Activated T-cell treated with anti-CD3 and anti-CD28 coated beads, Interleukin-2, amount 50 U/mL, for 24 hours (primary cell): ENCODE measurements around the gene KCNN4.

ENCODE experiments used
- DNase-seq: peaks from one replicate; pipeline ENCODE4 v3.0.0-alpha.2; 2020
- H3K27ac Mint-ChIP-seq: 2 replicates; pipeline ENCODE4 v1.8.0; 2020; ENCODE audit warnings: mild to moderate bottlenecking, mixed read lengths
- H3K27me3 Mint-ChIP-seq: 2 replicates; pipeline ENCODE4 v1.8.0; 2020; ENCODE audit warnings: mixed read lengths
- H3K36me3 Mint-ChIP-seq: 2 replicates; pipeline ENCODE4 v1.8.0; 2020; ENCODE audit warnings: low read depth, mixed read lengths
- H3K4me1 Mint-ChIP-seq: 2 replicates; pipeline ENCODE4 v1.8.0; 2020; ENCODE audit warnings: low read depth, mixed read lengths
- H3K4me3 Mint-ChIP-seq: 2 replicates; pipeline ENCODE4 v1.8.0; 2020; ENCODE audit warnings: mild to moderate bottlenecking, moderate library complexity, mixed read lengths
- H3K9me3 Mint-ChIP-seq: 2 replicates; pipeline ENCODE4 v1.8.0; 2020; ENCODE audit warnings: mixed read lengths

KCNN4 gene

DNA sequence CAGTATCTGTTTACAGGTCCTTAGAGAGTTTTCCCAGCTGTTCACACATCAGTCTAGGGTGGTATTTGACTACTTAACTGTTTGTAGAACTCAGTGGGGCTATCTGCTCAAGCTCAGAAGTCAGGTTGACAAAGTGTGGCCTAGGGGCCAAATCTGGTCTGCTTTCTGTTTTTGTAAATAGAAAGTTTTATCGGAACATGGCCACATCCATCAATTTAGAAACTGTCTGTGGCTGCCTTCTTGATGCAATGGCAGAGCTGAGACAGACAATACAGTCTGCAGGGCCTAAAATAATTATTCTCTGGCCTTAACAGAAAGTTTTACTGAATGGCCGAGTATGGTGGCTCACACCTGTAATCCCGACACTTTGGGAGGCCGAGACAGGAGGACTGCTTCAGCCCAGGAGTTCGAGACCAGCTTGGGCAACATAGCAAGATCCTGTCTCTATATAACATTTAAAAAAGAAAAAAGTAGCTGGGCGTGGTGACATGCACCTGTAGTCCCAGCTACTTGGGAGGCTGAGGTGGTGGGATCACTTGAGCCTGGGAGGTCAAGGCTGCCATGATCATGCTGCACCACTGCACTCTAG is 28.4 kb downstream of the KCNN4 start:
- H3K4me3 Mint-ChIP-seq: peak overlapping the region; percentile 44
- H3K4me1 Mint-ChIP-seq: peaks cover 68% of the 10 kb centered on the region
- peaks cover 87% of the 10 kb centered on the region for H3K36me3 Mint-ChIP-seq
- H3K27ac Mint-ChIP-seq: peak overlapping the region; percentile 100
- H3K27me3 Mint-ChIP-seq: no peaks in the 10 kb centered on the region
- no peak for DNase-seq
- H3K9me3 Mint-ChIP-seq: peaks cover 2% of the 10 kb centered on the region

DNA sequence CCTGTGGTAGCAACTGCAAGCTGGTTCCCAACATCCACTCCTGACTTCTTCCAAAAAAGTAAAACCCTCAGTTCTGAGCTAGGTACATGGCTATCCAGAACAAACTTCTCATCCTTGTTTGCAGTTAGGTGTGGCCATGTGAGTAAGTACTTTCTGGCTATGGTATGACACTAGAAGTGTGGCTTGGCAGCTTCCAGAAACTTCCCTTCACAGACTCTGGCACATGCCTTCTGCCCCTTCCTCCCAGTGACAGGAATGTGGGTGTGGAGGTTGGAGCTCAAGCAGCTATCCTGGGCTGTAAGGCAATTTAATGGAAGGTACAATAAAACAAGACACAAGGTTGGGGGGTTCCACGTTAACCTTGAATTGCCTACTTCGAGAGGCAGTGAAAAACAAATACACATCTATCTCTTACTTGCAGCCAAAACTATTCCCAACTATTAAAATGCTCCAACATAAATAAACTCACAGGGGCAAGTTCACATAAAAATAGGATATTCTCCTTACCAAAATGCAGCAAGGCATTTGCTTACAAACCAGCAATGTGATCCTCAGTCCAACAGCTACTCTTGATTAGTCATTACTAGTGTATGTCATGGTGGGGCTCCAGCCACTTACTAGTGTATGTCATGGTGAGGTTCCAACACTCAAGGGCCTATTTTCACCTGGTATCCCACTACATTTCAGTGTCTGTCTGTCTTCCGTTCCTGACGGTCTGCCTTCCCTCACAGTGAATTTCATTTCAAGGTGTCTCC is 29.1 kb downstream of the KCNN4 start:
- H3K27me3 Mint-ChIP-seq: no peaks in the 10 kb centered on the region
- H3K9me3 Mint-ChIP-seq: peaks cover 2% of the 10 kb centered on the region
- peaks cover 88% of the 10 kb centered on the region for H3K36me3 Mint-ChIP-seq
- no peak for DNase-seq
- peaks cover 63% of the 10 kb centered on the region for H3K4me1 Mint-ChIP-seq
- peak overlapping the region; percentile 44 for H3K4me3 Mint-ChIP-seq
- peak overlapping the region; percentile 100 for H3K27ac Mint-ChIP-seq

DNA sequence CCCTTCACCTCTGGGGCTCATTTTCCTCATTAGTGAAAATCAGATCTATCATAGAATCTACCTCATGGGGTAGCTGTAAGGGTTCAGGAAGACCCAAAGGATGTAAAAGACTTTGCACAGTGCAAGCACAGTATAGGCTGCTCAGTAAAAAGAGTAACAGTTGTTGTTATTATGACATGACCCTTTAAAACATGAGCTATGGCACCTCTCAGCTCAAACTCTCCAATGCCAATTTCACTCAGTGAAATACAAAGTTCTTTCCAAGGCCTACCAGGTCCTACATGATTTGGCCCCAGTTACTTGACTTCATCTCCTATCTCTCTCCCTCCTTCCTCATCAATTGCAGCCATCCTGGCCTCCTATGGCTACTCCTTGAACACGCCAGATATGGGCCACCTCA is 30.9 kb downstream of the KCNN4 start:
- DNase-seq: no peak
- H3K4me1 Mint-ChIP-seq: peaks cover 55% of the 10 kb centered on the region
- H3K27ac Mint-ChIP-seq: peak overlapping the region; percentile 39
- no peak overlapping the region for H3K4me3 Mint-ChIP-seq
- peaks cover 90% of the 10 kb centered on the region for H3K36me3 Mint-ChIP-seq
- H3K9me3 Mint-ChIP-seq: peaks cover 2% of the 10 kb centered on the region
- no peaks in the 10 kb centered on the region for H3K27me3 Mint-ChIP-seq

DNA sequence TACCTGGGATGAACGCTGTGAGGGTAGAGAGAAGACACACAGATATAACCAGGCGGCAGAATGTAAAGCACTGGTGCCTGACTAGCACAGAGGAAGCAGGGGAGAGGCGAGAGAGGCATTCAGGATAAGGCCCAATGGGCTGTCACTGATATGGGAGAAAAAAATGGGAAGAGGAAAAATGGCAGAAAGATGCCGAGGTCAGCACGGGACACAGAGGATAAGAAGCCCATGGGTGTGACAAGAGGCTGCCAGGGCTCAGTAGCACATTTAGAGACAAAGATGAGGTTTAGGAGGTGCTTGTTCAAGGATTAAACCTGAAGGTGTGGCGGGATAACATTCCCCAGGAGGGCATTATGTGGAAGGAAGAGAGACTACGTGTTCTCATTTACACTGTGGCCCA is 31.6 kb downstream of the KCNN4 start:
- Mint-ChIP-seq H3K9me3 (peaks cover 2% of the 10 kb centered on the region), H3K27ac (peak overlapping the region; percentile 68), H3K4me1 (peaks cover 52% of the 10 kb centered on the region), H3K27me3 (no peaks in the 10 kb centered on the region), H3K36me3 (peaks cover 92% of the 10 kb centered on the region), H3K4me3 (no peak overlapping the region)
- DNase-seq: no peak

DNA sequence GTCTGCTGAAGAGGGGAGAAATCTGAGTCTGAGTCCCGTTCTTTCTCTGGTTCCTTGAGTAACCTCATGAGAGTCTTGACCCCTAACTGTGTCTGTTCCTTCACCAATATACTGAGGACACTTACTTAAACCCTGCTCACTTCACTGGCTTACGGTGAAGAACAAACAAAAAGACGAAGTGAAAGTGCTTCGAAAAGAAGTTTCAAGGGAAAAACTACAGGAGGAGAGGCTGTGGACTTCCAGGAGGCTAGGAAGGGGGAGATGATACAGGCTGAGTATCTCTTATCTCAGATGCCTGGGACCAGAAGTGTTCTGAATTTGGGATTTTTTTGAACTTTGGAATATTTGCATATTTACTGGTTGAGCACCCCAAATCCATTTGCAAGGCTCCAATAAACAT is 32.1 kb downstream of the KCNN4 start:
- no peaks in the 10 kb centered on the region for H3K27me3 Mint-ChIP-seq
- peaks cover 48% of the 10 kb centered on the region for H3K4me1 Mint-ChIP-seq
- peaks cover 93% of the 10 kb centered on the region for H3K36me3 Mint-ChIP-seq
- no peak overlapping the region for H3K4me3 Mint-ChIP-seq
- H3K9me3 Mint-ChIP-seq: peaks cover 2% of the 10 kb centered on the region
- peak overlapping the region; percentile 68 for H3K27ac Mint-ChIP-seq
- no peak for DNase-seq

DNA sequence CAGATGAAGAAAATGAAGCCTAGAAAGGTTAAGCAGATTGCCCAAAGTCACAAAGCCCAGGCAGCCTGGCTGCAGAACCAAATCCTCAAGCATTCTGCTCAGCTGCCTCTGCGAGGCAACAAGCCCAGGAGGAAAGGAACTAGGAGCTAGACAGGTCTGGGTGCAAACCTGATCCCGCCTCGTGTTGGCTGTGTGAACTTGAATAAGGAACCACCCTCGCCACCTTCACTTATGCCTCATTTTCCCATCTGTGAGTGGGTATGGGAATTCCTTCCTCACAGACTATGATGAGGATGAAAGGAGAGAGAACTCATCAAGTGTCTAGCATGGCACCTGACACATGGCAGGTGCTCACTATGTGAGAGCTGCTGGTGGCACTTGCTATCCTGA is 32.6 kb downstream of the KCNN4 start:
- peak overlapping the region; percentile 68 for H3K27ac Mint-ChIP-seq
- H3K36me3 Mint-ChIP-seq: peaks cover 95% of the 10 kb centered on the region
- no peak overlapping the region for H3K4me3 Mint-ChIP-seq
- H3K27me3 Mint-ChIP-seq: no peaks in the 10 kb centered on the region
- peaks cover 43% of the 10 kb centered on the region for H3K4me1 Mint-ChIP-seq
- DNase-seq: no peak
- H3K9me3 Mint-ChIP-seq: peaks cover 2% of the 10 kb centered on the region

DNA sequence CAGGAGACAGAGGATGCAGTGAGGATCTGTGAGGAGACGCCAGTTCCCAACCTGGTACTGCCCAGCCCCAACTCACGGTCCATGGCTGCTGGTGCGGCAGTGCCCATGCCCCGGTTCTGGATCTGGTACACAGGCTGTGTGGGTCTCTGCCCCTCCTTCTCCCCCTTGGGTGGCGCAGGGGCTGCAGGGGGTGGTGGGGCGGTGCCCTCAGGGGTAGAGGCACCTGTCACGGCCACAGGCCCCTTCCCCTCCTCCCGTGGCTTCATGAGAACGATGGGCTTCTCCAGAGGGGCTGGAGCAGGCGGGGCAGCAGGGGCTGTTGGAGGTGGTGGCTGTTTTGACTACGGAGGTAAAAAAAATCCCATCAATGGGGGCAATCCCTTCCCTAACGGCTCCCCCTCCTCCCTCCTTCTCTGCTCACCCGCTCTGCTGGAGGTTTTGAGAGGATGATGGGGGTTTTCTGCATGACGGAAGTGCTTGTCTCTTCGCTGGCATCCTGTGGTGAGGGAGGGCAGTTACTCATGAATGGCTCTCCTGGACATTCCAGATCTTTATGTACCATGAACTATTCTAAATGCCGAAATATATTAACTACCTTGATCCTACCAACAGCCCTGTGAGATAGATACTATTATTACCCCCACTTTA is 33.1 kb downstream of the KCNN4 start:
- no peaks in the 10 kb centered on the region for H3K27me3 Mint-ChIP-seq
- no peak for DNase-seq
- peaks cover 38% of the 10 kb centered on the region for H3K4me1 Mint-ChIP-seq
- H3K27ac Mint-ChIP-seq: peak overlapping the region; percentile 68
- no peak overlapping the region for H3K4me3 Mint-ChIP-seq
- peaks cover 2% of the 10 kb centered on the region for H3K9me3 Mint-ChIP-seq
- peaks cover 96% of the 10 kb centered on the region for H3K36me3 Mint-ChIP-seq

DNA sequence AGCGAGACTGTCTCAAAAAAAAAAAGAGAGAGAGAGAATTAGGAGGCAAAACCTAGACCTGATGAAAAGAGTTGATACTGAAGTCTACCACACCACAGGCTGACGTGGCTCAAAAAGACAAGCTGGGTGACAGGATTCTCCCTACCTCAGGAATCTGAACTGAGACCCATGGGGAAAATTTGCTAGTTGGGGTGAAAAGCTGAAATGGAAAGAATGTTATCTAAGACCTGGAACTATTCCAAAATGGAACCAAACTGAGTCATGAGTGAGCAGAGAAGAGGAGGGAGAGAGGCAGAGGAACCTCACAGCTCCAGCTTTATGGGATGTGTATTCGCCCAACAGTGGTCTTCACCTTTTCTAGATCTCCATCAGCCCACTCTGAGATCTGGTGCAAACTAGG is 37.7 kb downstream of the KCNN4 start:
- H3K4me3 Mint-ChIP-seq: no peak overlapping the region
- H3K9me3 Mint-ChIP-seq: no peaks in the 10 kb centered on the region
- H3K27ac Mint-ChIP-seq: peak overlapping the region; percentile 55
- no peaks in the 10 kb centered on the region for H3K27me3 Mint-ChIP-seq
- H3K4me1 Mint-ChIP-seq: peaks cover 13% of the 10 kb centered on the region
- DNase-seq: no peak
- H3K36me3 Mint-ChIP-seq: peaks cover 97% of the 10 kb centered on the region

DNA sequence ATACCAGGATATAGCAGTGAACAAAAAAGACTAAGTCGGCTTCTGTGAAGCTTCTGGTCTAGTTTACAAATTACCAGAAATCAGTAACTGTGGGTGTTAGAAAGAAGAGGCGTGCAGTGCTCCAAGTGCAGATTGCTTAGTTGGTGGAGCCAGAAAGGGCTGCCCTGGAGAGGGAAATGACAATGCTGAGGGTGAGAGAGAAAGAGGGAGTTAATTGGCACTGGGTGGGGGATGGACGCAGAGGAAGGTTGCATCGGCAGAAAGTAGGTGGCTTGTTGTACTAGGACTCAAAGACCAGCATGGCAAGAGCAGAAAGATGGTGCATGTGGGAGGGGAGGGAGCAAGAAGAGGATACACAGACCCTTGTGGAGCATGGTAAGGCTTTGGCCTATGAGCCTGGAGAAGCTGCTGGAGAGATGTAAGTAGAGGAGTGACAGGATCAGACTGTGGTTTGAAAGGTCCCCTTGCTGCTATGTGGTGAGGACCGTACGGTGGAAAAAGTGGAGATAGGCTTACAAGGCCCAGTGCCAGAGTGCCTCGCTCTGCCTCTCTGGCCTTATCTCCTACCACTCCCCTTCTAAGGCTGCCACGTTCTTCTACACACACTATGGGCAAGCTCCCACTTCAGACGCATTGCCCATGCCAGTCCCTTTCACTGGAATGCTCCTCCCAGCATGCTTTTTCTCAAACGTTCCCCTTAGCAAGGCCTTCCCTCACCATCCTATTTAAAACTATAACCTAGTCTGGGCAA is 39.5 kb downstream of the KCNN4 start:
- no peak for DNase-seq
- Mint-ChIP-seq H3K27me3 (no peaks in the 10 kb centered on the region), H3K36me3 (peaks cover 98% of the 10 kb centered on the region), H3K4me1 (peaks cover 6% of the 10 kb centered on the region), H3K27ac (peak overlapping the region; percentile 27), H3K9me3 (no peaks in the 10 kb centered on the region), H3K4me3 (no peak overlapping the region)

DNA sequence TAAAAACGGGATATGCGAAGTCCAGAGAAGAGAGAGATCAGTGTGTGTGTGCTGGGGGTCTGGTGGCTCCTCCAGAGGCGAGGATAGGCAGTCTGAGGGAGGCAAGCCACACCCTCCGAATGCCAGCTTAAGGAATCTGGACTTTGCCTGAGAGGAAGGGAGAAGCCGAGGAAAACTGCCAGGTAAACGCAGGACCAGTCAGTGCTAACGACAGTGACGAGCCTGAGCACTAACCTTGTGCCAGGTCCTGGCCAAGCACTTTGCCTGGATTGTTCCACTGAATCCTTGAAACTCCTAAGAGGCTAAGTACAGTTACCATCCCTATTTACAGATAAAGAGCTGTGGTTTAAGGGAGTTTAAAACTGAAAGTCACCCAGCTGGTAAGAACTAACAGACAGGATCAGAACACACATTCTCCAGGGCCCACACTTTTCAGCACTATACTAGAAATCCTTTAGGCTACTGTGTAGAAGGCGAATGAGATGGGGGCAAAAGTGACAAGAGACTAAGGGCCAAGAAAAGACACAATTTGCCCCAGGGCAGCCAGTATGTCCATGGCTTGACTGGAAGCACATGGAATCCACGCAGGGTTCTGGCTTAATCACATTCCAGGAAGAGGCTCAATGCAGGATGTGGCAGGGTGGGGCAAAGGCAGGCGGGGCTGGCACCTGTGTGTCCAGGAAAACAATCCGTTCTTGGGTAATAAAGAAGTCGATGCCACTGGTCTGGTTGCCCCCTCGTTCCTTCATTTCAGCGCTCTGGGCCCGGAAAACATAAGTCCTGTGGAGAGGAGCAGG is 41.1 kb downstream of the KCNN4 start:
- Mint-ChIP-seq H3K4me3 (no peak overlapping the region), H3K27me3 (no peaks in the 10 kb centered on the region), H3K9me3 (no peaks in the 10 kb centered on the region), H3K27ac (peak overlapping the region; percentile 13), H3K36me3 (peaks cover 97% of the 10 kb centered on the region), H3K4me1 (no peaks in the 10 kb centered on the region)
- no peak for DNase-seq

DNA sequence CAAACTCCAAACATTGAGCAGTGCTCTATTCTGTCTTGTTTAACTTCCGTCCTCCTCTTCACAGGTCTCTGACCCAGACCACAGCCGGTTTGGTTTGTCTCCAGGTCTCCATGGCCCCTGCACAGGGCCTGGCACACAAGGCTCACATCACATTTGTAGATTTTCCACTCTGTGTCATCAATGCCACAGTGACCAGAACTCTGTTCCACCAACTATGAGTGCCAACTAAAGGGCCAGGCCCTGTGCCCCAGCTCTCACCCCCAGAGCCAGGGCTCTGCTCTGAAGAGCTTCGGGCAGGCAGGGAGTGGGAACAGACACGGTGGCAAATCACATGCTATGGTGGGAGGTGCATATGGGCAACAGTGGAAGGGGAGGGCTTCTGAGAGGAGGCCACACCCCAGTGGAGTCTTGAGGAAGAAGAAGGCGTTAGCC is 42.0 kb downstream of the KCNN4 start:
- DNase-seq: no peak
- H3K27ac Mint-ChIP-seq: peak overlapping the region; percentile 45
- H3K27me3 Mint-ChIP-seq: no peaks in the 10 kb centered on the region
- H3K9me3 Mint-ChIP-seq: no peaks in the 10 kb centered on the region
- H3K4me1 Mint-ChIP-seq: no peaks in the 10 kb centered on the region
- H3K4me3 Mint-ChIP-seq: no peak overlapping the region
- H3K36me3 Mint-ChIP-seq: peaks cover 97% of the 10 kb centered on the region

DNA sequence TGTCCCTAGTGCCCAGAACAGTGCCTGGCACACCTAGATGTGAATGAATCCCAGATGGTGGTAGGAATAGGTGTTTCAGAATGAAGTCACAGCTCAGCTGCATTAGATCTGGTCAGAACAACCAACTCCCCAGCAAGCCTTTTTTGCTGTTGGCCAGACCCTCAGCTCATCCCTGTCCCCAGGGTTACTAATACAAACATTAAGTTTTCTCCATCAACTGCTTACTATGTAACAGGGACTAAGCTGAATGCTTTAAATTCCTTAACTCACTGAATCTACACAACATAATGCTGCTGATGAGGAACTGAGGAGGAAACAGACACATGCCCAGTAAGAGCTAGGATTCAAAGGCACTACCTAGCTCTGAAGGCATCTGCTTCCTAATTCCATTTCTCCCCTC is 44.8 kb downstream of the KCNN4 start:
- Mint-ChIP-seq H3K27ac (peak overlapping the region; percentile 66), H3K4me3 (no peak overlapping the region)

DNA sequence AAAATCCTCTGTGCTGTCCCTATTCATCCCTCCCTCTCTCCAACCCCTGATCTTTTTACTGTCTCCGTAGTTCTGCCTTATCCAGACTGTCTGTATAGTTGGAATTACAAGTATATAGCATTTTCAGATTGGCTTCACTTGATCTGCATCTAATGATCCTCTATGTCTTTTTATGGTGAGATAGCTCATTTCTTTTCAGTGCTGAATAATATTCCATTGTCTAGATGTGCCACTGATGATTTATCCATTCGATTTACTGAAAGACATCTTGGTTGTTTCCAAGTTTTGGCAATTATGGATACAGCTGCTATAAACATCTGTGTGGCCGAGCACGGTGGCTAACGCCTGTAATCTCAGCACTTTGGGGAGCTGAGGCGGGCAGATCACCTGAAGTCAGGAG is 45.8 kb downstream of the KCNN4 start:
- Mint-ChIP-seq H3K4me1 (no peaks in the 10 kb centered on the region), H3K4me3 (no peak overlapping the region), H3K27me3 (no peaks in the 10 kb centered on the region), H3K9me3 (no peaks in the 10 kb centered on the region), H3K36me3 (peaks cover 96% of the 10 kb centered on the region), H3K27ac (no peak overlapping the region)
- no peak for DNase-seq

More for the DNA sequence above, 44.8 kb downstream of the KCNN4 start:
- peaks cover 97% of the 10 kb centered on the region for H3K36me3 Mint-ChIP-seq
- no peaks in the 10 kb centered on the region for H3K27me3 Mint-ChIP-seq
- no peak for DNase-seq
- H3K9me3 Mint-ChIP-seq: no peaks in the 10 kb centered on the region
- H3K4me1 Mint-ChIP-seq: no peaks in the 10 kb centered on the region

DNA sequence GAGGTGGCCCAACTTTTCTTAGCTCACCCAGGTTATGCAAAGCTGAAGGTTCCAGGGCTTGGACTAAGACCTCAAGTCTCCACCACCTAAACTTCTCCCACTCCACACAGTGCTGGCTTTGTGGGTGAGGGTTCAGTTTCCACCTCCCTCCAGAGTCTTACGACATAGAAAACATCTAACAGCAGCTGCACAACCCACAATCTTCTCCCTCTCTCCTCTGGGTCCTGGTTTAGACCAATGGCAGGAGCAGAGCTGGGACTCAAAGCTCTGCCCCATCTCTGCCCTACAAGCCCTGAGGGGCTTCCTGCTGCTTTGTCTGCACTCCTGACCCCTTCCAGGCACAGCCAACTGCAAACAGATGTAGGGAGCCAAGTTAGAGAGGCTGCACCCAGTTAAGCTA is 48.9 kb downstream of the KCNN4 start:
- Mint-ChIP-seq H3K9me3 (no peaks in the 10 kb centered on the region), H3K4me3 (no peak overlapping the region), H3K4me1 (no peaks in the 10 kb centered on the region), H3K27me3 (no peaks in the 10 kb centered on the region), H3K27ac (peak overlapping the region; percentile 42), H3K36me3 (peaks cover 88% of the 10 kb centered on the region)
- DNase-seq: no peak
